Activated T-helper 2 cell treated with anti-CD3 and anti-CD28 coated beads, Interferon-gamma antibody, Interleukin-2, Interleukin-4, amounts not matched to agents 10 μg/mL and 5 μg/mL and 100 μg/mL, durations not matched to agents 14 hours and 24 hours and 36 hours (primary cell): Measurements from ENCODE around the gene COL4A5. TPM values are rescaled to one million over a fixed set of nuclear protein-coding genes. Genes with fewer than 3 reads are reported as not detected.
"Not testable (repeated sequence)": the region's sequence is repeated elsewhere in the genome, so short reads cannot be mapped to it uniquely, and the experiment has no call there.

Experiments used
- DNase-seq: peaks from one replicate; pipeline ENCODE4 v3.0.0; 2021; ENCODE audit warnings: low spot score
- H3K27ac Mint-ChIP-seq: one replicate; pipeline ENCODE4 v1.8.0; 2021; ENCODE audit warnings: mixed read lengths
- H3K27me3 Mint-ChIP-seq: one replicate; pipeline ENCODE4 v1.8.0; 2021; ENCODE audit warnings: low read depth, mixed read lengths
- H3K36me3 Mint-ChIP-seq: one replicate; pipeline ENCODE4 v1.8.0; 2021; ENCODE audit warnings: low read depth, mixed read lengths
- H3K4me1 Mint-ChIP-seq: one replicate; pipeline ENCODE4 v1.8.0; 2021; ENCODE audit warnings: low read depth, mixed read lengths
- H3K4me3 Mint-ChIP-seq: one replicate; pipeline ENCODE4 v1.8.0; 2021; ENCODE audit warnings: low read depth, mild to moderate bottlenecking, moderate library complexity, mixed read lengths
- H3K9me3 Mint-ChIP-seq: one replicate; pipeline ENCODE4 v1.8.0; 2021; ENCODE audit warnings: mixed read lengths
- intact Hi-C: fragments of 100-400 bp; cut with micrococcal nuclease; formaldehyde crosslinking; loops from one replicate; pipeline ENCODE4 v1.15.1; 2023
- total RNA-seq: library from RNA; stranded (reverse); gene quantifications from 2 replicates; pipeline ENCODE4 v1.2.3, GENCODE V29; 2022

The COL4A5 gene
- total RNA-seq, 1 donor from 2014 or later: not detected

DNA sequence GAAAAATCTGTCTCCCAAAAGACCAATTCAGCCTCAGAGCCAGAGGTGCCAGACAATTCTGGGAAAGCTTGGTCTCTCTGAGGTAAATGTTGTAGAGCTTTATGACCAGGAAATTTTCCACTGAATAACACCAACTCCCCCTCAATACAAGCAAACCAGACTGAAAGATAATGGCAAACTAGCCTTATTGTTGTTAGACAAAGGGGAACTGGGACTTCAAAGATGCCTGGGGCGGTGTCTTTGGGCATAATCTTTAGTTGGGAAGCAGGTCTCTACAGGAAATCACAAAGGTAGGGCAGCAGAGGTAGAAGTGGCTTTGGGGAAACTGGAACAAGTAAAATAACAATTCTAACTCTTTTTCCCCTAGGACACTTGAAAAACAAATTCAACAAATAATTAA, 13.4 kb upstream of the COL4A5 start:
- intact Hi-C loops: no loop called here
- no peaks in the 10 kb centered on the region for H3K27me3 Mint-ChIP-seq
- H3K36me3 Mint-ChIP-seq: no peaks in the 10 kb centered on the region
- no peak for DNase-seq
- H3K9me3 Mint-ChIP-seq: no peaks in the 10 kb centered on the region
- no peak overlapping the region for H3K27ac Mint-ChIP-seq
- H3K4me3 Mint-ChIP-seq: no peak overlapping the region
- no peaks in the 10 kb centered on the region for H3K4me1 Mint-ChIP-seq

- intact Hi-C loops: no loop called here
- Mint-ChIP-seq H3K9me3 (no peaks in the 10 kb centered on the region), H3K4me3 (no peak overlapping the region), H3K4me1 (peaks cover 1% of the 10 kb centered on the region), H3K27ac (no peak overlapping the region), H3K36me3 (no peaks in the 10 kb centered on the region), H3K27me3 (peaks cover 22% of the 10 kb centered on the region)
- DNase-seq: no peak
Measured at GRCh38 chrX:108435261-108435660, 4.4 kb upstream of the COL4A5 start.

DNA sequence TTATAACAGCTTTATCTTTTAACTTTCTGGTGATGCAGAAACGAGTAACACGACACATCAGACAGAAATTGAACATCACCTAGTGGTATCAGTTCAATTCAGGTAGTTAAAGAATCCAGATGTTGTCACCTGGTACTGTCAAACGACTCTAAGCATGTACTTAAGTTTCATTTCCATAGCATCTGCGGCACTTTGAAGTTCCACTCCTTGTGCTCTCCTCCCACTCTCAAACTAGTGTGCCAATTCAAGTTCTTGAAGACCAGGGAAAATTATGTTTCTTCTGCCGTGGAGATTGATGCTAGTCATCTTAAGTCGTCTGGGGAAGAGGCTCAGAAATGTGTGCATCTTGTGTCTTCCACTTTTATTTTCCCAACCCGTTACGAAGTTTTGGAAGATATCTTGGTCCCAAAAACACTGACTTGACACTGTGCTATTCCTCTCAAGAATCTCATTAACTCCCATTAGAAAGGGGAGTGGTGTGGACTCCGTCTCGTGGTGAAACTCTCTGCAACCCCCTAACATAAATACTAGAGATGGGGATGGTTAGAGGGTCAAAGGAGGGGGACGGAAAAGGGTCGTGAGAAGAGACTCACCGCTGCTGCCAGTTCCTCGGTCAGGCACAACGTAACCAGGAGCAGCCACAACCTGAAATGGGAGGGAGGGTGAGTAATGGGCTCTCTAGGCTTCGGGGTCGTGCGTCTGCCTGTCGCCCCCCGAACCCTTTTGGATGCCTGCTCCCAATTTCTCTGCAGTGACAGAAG, 2.1 kb upstream of the COL4A5 start:
- no peak for DNase-seq
- Mint-ChIP-seq H3K36me3 (no peaks in the 10 kb centered on the region), H3K9me3 (no peaks in the 10 kb centered on the region), H3K27ac (no peak overlapping the region), H3K4me1 (peaks cover 1% of the 10 kb centered on the region), H3K4me3 (no peak overlapping the region), H3K27me3 (peaks cover 27% of the 10 kb centered on the region)
- intact Hi-C loops: no loop called here

DNA sequence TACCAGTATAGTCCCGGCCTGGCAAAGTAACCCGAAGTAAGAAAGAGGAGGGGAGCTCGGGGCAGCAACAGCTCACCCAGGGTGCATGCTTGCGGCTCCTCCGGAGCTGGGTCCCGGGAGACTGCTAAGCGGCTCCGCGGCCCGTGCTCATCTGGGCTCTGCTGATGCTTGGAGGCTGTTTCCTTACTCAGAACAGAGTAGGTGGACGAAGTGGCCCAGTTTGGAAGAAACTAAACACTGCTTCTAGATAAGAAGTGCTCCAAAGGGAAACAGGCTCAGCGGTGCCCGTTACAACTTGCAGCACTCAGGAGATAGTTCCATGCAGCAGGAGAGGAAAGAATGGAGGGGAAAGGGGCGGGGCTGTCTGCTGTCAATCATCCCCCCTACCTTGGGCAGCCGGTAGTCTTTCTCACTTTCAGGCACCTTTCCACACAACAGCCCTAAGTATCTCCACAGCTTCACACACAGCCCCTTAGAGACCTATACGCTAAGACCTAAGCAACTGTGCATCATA, 1.5 kb upstream of the COL4A5 start, which contains the start of gene COL4A6:
Gene COL4A6, minus strand, starts transcription at position 313 of the 514 bp plus-strand sequence. Its CDS starts 226 bp downstream, at position 87.
- H3K36me3 Mint-ChIP-seq: no peaks in the 10 kb centered on the region
- H3K9me3 Mint-ChIP-seq: no peaks in the 10 kb centered on the region
- H3K4me1 Mint-ChIP-seq: peaks cover 1% of the 10 kb centered on the region
- peaks cover 27% of the 10 kb centered on the region for H3K27me3 Mint-ChIP-seq
- H3K27ac Mint-ChIP-seq: no peak within 1 kb of the TSS
- no peak within 1 kb of the TSS for H3K4me3 Mint-ChIP-seq
- no peak for DNase-seq
- intact Hi-C loops: no loop called here

DNA sequence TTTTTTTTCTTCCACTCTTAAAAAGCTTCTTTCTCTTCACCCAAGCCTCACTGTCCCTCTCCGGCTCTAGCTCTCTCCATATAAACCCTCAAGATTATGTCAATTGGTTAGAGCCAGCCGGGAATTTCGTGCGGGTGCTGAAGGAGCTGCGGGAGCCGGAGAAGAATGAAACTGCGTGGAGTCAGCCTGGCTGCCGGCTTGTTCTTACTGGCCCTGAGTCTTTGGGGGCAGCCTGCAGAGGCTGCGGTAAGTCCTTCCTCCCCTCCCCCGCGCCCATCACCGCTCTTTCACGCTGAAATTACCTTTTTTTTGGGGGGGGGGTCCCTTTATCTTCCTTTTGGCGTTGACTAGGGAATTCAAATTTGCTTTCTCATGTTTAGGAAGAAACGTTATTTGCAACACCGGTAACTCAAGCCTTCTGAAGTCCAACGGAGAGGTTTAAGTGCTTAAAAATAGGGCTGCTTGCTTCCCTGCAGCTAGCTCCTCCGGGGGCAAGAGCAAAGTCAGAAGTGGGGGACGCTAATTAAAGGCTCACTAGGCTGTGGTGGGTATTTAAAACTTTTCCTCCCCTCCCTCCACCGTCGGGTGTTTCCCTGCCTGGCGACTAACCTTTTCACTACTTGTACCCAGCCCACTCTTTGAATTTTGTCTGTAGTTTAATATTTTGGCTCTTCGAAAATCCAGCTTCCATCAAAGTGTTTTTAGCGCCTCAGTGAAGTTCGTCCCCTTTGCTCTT, 491 bp downstream of the COL4A5 start:
- no peaks in the 10 kb centered on the region for H3K36me3 Mint-ChIP-seq

GRCh38 chrX:108442901-108443464, 3.3 kb downstream of the COL4A5 start:
- Mint-ChIP-seq H3K4me1 (peaks cover 1% of the 10 kb centered on the region), H3K9me3 (no peaks in the 10 kb centered on the region), H3K27ac (no peak overlapping the region), H3K4me3 (no peak overlapping the region), H3K36me3 (no peaks in the 10 kb centered on the region), H3K27me3 (peaks cover 20% of the 10 kb centered on the region)
- no peak for DNase-seq
- intact Hi-C loops: no loop called here

More for the DNA sequence above, 491 bp downstream of the COL4A5 start:
- Mint-ChIP-seq H3K27me3 (peaks cover 27% of the 10 kb centered on the region), H3K4me3 (no peak overlapping the region), H3K9me3 (no peaks in the 10 kb centered on the region), H3K27ac (no peak overlapping the region), H3K4me1 (peaks cover 1% of the 10 kb centered on the region)
- intact Hi-C loops: no loop called here
- DNase-seq: no peak

DNA sequence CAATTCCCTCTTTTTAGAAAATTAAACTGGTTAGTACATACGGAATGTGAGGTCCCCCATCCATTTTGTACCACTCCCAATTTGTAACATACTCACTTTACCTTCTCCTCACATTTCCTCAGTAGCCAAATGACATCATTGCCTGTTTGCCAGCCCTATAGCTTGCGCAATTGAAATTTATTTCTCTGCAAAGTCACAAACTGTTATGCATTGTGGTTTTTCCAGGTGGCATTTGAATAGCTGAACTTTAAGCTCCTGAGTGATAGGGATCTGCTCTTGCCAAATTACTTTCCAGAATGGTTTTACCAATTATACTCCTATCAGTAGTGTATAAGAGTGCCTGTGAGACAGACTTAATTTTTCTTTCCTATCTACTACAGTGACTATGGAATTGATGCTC, 7.7 kb downstream of the COL4A5 start:
- no peak overlapping the region for H3K4me3 Mint-ChIP-seq
- intact Hi-C loops: no loop called here
- H3K27me3 Mint-ChIP-seq: no peaks in the 10 kb centered on the region
- H3K9me3 Mint-ChIP-seq: no peaks in the 10 kb centered on the region
- no peak for DNase-seq
- no peaks in the 10 kb centered on the region for H3K36me3 Mint-ChIP-seq
- no peaks in the 10 kb centered on the region for H3K4me1 Mint-ChIP-seq
- no peak overlapping the region for H3K27ac Mint-ChIP-seq

- no peak overlapping the region for H3K4me3 Mint-ChIP-seq
- no peak overlapping the region for H3K27ac Mint-ChIP-seq
- intact Hi-C loops: no loop called here
- H3K9me3 Mint-ChIP-seq: no peaks in the 10 kb centered on the region
- no peaks in the 10 kb centered on the region for H3K27me3 Mint-ChIP-seq
- no peaks in the 10 kb centered on the region for H3K4me1 Mint-ChIP-seq
- no peaks in the 10 kb centered on the region for H3K36me3 Mint-ChIP-seq
- no peak for DNase-seq
Measured at GRCh38 chrX:108453841-108454240, 14.2 kb downstream of the COL4A5 start.

- no peak overlapping the region for H3K4me3 Mint-ChIP-seq
- no peaks in the 10 kb centered on the region for H3K4me1 Mint-ChIP-seq
- H3K27ac Mint-ChIP-seq: no peak overlapping the region
- no peaks in the 10 kb centered on the region for H3K9me3 Mint-ChIP-seq
- no peaks in the 10 kb centered on the region for H3K27me3 Mint-ChIP-seq
- DNase-seq: no peak
- intact Hi-C loops: no loop called here
- no peaks in the 10 kb centered on the region for H3K36me3 Mint-ChIP-seq
Measured at GRCh38 chrX:108456971-108457477, 17.4 kb downstream of the COL4A5 start.

GRCh38 chrX:108464604-108465003, 25.0 kb downstream of the COL4A5 start:
- Mint-ChIP-seq H3K4me3 (no peak overlapping the region), H3K9me3 (no peaks in the 10 kb centered on the region), H3K36me3 (no peaks in the 10 kb centered on the region), H3K27me3 (no peaks in the 10 kb centered on the region), H3K27ac (no peak overlapping the region), H3K4me1 (no peaks in the 10 kb centered on the region)
- intact Hi-C loops: no loop called here
- DNase-seq: no peak

DNA sequence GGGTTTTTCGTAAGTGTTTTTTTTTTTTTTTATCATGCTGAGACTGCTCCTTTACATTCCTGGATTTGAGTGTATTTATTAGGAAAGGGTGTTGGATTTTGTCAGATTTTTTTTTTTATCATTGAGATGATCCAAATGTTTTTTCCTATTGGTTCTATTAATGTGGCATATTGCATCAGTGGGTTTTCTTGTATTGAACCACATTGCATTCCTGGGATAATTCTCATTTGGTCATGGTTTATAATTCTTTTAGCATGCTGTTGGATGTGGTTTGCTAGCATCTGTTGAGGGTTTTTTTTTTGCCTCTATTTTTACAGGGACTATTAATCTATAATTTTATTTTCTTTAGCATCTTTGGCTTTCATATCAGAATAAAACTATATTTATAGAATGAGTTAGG, 28.8 kb downstream of the COL4A5 start:
- intact Hi-C loops: no loop called here
- no peaks in the 10 kb centered on the region for H3K27me3 Mint-ChIP-seq

DNA sequence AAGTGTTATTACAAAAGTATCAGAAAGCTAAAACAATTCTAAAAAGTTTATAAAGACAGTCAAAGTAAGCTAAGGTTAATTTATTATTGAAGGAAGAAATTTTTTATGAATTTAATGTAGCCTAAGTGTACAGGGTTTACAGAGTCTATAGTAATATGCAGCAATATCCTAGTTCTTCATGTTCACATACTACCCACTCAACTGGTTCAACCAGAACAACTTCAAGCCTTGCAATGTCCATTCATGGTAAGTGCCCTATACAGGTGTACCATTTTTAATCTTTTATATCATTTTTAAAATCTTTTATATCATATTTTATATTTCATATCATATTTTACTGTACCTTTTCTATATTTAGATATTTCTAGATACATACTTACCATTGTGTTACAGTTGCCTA, 34.3 kb downstream of the COL4A5 start:
- H3K4me3 Mint-ChIP-seq: no peak overlapping the region
- no peak overlapping the region for H3K27ac Mint-ChIP-seq
- H3K9me3 Mint-ChIP-seq: no peaks in the 10 kb centered on the region
- intact Hi-C loops: no loop called here
- H3K36me3 Mint-ChIP-seq: no peaks in the 10 kb centered on the region
- H3K4me1 Mint-ChIP-seq: no peaks in the 10 kb centered on the region
- DNase-seq: no peak
- no peaks in the 10 kb centered on the region for H3K27me3 Mint-ChIP-seq

More for the DNA sequence above, 28.8 kb downstream of the COL4A5 start:
- Mint-ChIP-seq H3K36me3 (no peaks in the 10 kb centered on the region), H3K4me1 (no peaks in the 10 kb centered on the region), H3K9me3 (no peaks in the 10 kb centered on the region), H3K4me3 (no peak overlapping the region), H3K27ac (no peak overlapping the region)
- no peak for DNase-seq

- H3K4me1 Mint-ChIP-seq, H3K9me3 Mint-ChIP-seq, H3K36me3 Mint-ChIP-seq, H3K27ac Mint-ChIP-seq, H3K27me3 Mint-ChIP-seq, DNase-seq, H3K4me3 Mint-ChIP-seq, intact Hi-C loops: not testable (repeated sequence)
Measured at GRCh38 chrX:108481528-108481927, 41.9 kb downstream of the COL4A5 start.
